Transverse colon (tissue), 4 donors: Measurements from ENCODE around the gene TAF1D. TPM values are rescaled to one million over a fixed set of nuclear protein-coding genes. Genes with fewer than 3 reads are reported as not detected.

Experiments
- DNase-seq: peaks from one replicate; pipeline ENCODE4 v3.0.0-alpha.2; 2019
- H3K27ac ChIP-seq, 4 donors: fragments of 200-600 bp; sonication (generic); 2 replicates each; pipeline ENCODE4 v1.5.1; 2016 to 2018; ENCODE audit warnings: inconsistent platforms in 4 of 4
- H3K27me3 ChIP-seq: fragments of 200-600 bp; sonication (generic); 2 replicates; pipeline ENCODE4 v1.5.1; 2017; ENCODE audit warnings: inconsistent platforms
- H3K36me3 ChIP-seq, 4 donors: fragments of 200-600 bp; sonication (generic); 2 replicates each; pipeline ENCODE4 v1.5.1; 2017 to 2019; ENCODE audit warnings: inconsistent platforms in 4 of 4
- H3K4me1 ChIP-seq, 4 donors: fragments of 200-600 bp; sonication (generic); 2 replicates each; pipeline ENCODE4 v1.5.1; 2017 to 2020; ENCODE audit warnings: inconsistent platforms in 4 of 4
- H3K4me3 ChIP-seq, 4 donors: fragments of 200-600 bp; sonication (generic); 1 replicate in 1 of 4; 2 replicates in 3 of 4; pipeline versions ENCODE4 v1.5.1 to v1.6.1; 2017 to 2019; ENCODE audit warnings: inconsistent platforms in 4 of 4
- H3K9me3 ChIP-seq, 2 donors: fragments of 200-600 bp; sonication (generic); 2 replicates each; pipeline ENCODE4 v1.5.1; 2017 to 2019; ENCODE audit warnings: inconsistent platforms in 2 of 2
- EP300 ChIP-seq: sonication (generic); formaldehyde crosslinking; IDR thresholded peaks from one replicate; pipeline ENCODE4 v1.6.1; 2017; ENCODE audit warnings: antibody characterized with exemption, low read depth
- POLR2A ChIP-seq: fragments of 450-650 bp; IDR thresholded peaks from one replicate; pipeline ENCODE4 v1.6.1; 2016; ENCODE audit warnings: antibody characterized with exemption, mild to moderate bottlenecking, moderate library complexity
- POLR2AphosphoS5 ChIP-seq, 3 donors: sonication (generic); formaldehyde crosslinking; IDR thresholded peaks; one replicate each; pipeline ENCODE4 v1.6.1; 2016; ENCODE audit warnings: antibody characterized with exemption in 3 of 3
- WGBS, 2 donors: methylation state at CpG; one replicate each; pipeline ENCODE4 v1.1.5; 2018; ENCODE audit warnings: low coverage in 1 of 2; 5-methylcytosine and 5-hydroxymethylcytosine counted together
- in situ Hi-C, 4 donors: fragments of 200-750 bp; cut with MboI; loops; one replicate each; pipeline versions ENCODE4 v1.15.0 to v1.15.1; 2017; ENCODE audit warnings: low sequenced_read_pairs in 3 of 4, low pct_ligation_motif_present in 1 of 4, low pct_unique_long_range_greater_than_20kb in 1 of 4
- intact Hi-C: fragments of 100-400 bp; cut with DNase I; formaldehyde crosslinking; loops from one replicate; pipeline ENCODE4 v1.15.1; 2023; ENCODE audit warnings: low total_unique reads
- total RNA-seq, 4 donors: library from RNA; depleted of rRNA; stranded (reverse); fragments of >200 nt; gene quantifications; one replicate each; pipeline ENCODE4 v1.1.0, GENCODE V29; 2016
- TF ChIP-seq, protein P1 (sequence below), 5 experiments: fragments of 200-600 bp in 3 of 5; fragments of 450-650 bp in 2 of 5; sonication (generic) in 3 of 5; IDR thresholded peaks; 1 replicate in 2 of 5; 2 replicates in 3 of 5; pipeline ENCODE4 v1.5.1; 2016 to 2017; ENCODE audit warnings: antibody characterized with exemption in 5 of 5, inconsistent platforms in 3 of 5, mild to moderate bottlenecking in 2 of 5, moderate library complexity in 1 of 5

TAF1D gene
- total RNA-seq, 4 donors from 2014 or later = 105 to 444 (median 166) TPM

DNA sequence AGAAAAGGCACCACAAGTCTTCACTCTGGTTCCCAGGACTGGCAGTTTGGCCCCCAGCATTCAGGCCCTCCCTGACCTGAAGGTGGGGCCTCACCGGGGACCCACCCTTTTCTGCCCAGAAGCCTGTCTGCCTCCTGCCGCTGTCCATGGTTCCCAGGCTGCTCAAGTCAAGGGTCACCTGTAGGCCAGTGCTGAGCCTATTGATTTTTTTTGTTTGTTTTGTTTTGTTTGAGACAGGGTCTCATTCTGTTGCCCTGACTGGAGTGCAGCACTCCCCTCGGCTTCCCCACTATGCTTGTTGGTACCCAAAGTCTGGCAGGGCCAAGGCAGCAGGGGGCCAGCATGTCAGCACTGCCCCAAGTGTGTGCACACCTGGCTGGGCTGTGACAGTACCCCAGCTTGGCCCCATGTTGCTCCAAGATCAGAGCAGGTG lies 31.8 kb upstream of the TAF1D start:
- intact Hi-C loops (no loop called here), in situ Hi-C loops (no loop called here)
- 94% methylated on average over 3 of the region's 3 CpGs; no CpG with 5 or more reads in 1 of the 2 donors for WGBS, 2 donors
- DNase-seq = no peak
- no peaks in the 10 kb centered on the region for H3K4me1 ChIP-seq
- TF ChIP-seq POLR2A (no peak), POLR2AphosphoS5 (IDR thresholded peaks at IDR 0.05) (no peak), EP300 (no peak)
- TF ChIP-seq, protein P1, sequence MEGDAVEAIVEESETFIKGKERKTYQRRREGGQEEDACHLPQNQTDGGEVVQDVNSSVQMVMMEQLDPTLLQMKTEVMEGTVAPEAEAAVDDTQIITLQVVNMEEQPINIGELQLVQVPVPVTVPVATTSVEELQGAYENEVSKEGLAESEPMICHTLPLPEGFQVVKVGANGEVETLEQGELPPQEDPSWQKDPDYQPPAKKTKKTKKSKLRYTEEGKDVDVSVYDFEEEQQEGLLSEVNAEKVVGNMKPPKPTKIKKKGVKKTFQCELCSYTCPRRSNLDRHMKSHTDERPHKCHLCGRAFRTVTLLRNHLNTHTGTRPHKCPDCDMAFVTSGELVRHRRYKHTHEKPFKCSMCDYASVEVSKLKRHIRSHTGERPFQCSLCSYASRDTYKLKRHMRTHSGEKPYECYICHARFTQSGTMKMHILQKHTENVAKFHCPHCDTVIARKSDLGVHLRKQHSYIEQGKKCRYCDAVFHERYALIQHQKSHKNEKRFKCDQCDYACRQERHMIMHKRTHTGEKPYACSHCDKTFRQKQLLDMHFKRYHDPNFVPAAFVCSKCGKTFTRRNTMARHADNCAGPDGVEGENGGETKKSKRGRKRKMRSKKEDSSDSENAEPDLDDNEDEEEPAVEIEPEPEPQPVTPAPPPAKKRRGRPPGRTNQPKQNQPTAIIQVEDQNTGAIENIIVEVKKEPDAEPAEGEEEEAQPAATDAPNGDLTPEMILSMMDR (IDR thresholded peaks at IDR 0.05) = no peak
- no peaks in the 10 kb centered on the region for H3K9me3 ChIP-seq
- no peak overlapping the region for H3K4me3 ChIP-seq
- no peak overlapping the region for H3K27ac ChIP-seq
- no peaks in the 10 kb centered on the region for H3K36me3 ChIP-seq
- H3K27me3 ChIP-seq = no peaks in the 10 kb centered on the region

DNA sequence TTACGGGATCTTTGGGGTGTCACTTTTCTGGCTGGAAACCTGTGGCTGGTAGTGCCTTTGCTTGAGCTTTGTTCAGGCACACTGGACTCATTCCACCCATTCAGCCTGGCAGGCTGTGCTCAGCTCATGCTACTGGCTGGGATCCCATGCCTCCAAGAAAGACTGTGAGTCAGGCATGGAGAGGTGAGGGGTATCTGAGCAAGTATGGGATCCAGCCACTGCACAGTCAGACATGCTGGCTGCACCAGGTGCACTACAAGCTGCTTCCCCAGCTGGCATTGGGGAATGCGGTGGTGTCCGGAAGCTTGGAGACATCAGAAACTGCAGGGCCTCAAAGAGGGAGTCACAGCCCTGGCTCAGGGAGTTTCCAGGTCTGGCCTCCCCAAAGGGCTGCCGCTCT lies 30.8 kb upstream of the TAF1D start:
- no peak for DNase-seq
- WGBS, 2 donors = 99% methylated on average over 4 of the region's 4 CpGs; no CpG with 5 or more reads in 1 of the 2 donors
- H3K36me3 ChIP-seq = no peaks in the 10 kb centered on the region
- H3K27ac ChIP-seq = no peak overlapping the region
- no peaks in the 10 kb centered on the region for H3K27me3 ChIP-seq
- H3K9me3 ChIP-seq = no peaks in the 10 kb centered on the region
- H3K4me1 ChIP-seq = no peaks in the 10 kb centered on the region
- intact Hi-C loops = no loop called here
- in situ Hi-C loops = no loop called here
- H3K4me3 ChIP-seq = no peak overlapping the region
- TF ChIP-seq POLR2A = no peak

DNA sequence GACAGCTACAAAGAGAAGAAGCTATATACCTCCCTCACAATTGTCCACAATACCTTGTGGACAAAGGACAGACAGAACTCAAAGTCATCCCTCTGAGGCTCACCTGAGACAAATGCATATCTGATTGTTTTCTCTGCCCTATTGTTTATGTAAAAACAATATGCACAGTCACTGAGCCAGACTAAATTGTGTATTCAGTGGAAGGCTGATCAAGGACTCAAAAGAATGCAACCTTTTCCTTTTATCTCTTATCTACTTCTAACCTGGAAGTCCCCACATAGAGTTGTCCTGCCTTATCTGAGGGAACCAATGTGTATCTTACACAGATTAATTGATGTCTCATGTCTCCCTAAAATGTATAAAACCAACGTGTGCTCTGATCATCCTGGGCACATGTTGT lies 28.9 kb upstream of the TAF1D start:
- Histone ChIP-seq H3K27ac (no peak overlapping the region), H3K9me3 (no peaks in the 10 kb centered on the region), H3K27me3 (no peaks in the 10 kb centered on the region), H3K36me3 (no peaks in the 10 kb centered on the region), H3K4me3 (no peak overlapping the region), H3K4me1 (peaks cover 0 to 4% (median 0%) of the 10 kb centered on the region in 4 donors)
- no peak for DNase-seq
- in situ Hi-C loops = no loop called here
- intact Hi-C loops = no loop called here
- TF ChIP-seq, protein P1 (IDR thresholded peaks at IDR 0.05) = no peak
- TF ChIP-seq POLR2AphosphoS5 (IDR thresholded peaks at IDR 0.05) (no peak), POLR2A (no peak)
- WGBS, 2 donors = 40 to 54% methylated on average over 1 of the region's 1 CpG

DNA sequence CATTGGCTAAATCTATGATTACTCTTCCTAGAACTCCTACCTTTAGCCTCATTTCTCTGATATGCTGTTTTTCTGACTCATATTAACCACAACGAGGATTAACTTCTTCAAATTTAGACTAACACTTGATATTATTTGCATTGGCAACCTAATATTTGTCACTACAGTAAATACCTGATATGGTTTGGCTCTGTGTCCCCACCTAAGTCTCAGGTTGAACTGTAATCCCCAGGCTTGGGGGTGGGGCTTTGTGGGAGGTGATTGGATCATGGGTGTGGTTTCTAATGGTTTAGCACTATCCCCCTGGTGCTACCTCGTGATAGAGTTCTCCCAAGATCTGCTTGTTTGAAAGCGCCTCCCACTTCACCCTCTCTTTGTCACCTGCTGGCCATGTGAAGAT lies 25.7 kb upstream of the TAF1D start:
- Histone ChIP-seq H3K4me3 (no peak overlapping the region), H3K36me3 (peaks cover 0 to 10% (median 2%) of the 10 kb centered on the region in 4 donors), H3K9me3 (no peaks in the 10 kb centered on the region), H3K27ac (no peak overlapping the region), H3K27me3 (no peaks in the 10 kb centered on the region), H3K4me1 (peaks cover 0 to 5% (median 0%) of the 10 kb centered on the region in 4 donors)
- TF ChIP-seq, protein P1 (IDR thresholded peaks at IDR 0.05) = no peak
- no peak for TF ChIP-seq POLR2A
- TF ChIP-seq EP300 = no peak
- no peak for DNase-seq
- 89 to 90% methylated on average over 1 to 3 of the region's 3 CpGs for WGBS, 2 donors
- in situ Hi-C loops = no loop called here
- intact Hi-C loops = no loop called here

DNA sequence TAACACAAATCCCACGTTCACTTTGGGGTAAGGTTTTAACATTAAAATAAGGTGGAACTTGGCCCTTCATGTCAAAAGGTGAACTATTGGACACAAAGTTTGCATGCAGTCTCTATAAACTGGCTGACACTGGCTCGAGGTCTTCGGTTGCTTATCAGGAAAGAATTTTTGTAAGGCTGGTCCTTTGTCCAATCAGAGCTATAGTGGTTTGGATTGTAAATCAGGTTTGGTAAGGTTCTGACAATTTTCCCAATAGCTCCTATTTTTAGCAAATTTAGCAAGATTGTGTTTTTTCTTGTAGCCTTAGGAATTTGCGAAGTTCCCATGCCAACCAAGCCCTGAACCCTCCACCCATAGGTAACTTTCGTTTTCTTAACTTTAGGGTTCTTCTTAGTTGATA lies 25.2 kb upstream of the TAF1D start:
- 68 to 91% methylated on average over 4 to 5 of the region's 5 CpGs for WGBS, 2 donors
- Histone ChIP-seq H3K4me1 (peaks cover 0 to 5% (median 0%) of the 10 kb centered on the region in 4 donors), H3K9me3 (no peaks in the 10 kb centered on the region), H3K36me3 (peaks cover 0 to 15% (median 5%) of the 10 kb centered on the region in 4 donors), H3K27ac (no peak overlapping the region), H3K27me3 (no peaks in the 10 kb centered on the region), H3K4me3 (no peak overlapping the region)
- DNase-seq = no peak
- TF ChIP-seq EP300 (no peak), POLR2A (no peak), POLR2AphosphoS5 (IDR thresholded peaks at IDR 0.05) (no peak)
- TF ChIP-seq, protein P1 (IDR thresholded peaks at IDR 0.05) = no peak
- in situ Hi-C loops (no loop called here), intact Hi-C loops (no loop called here)
